HT-29 (cell line): ENCODE measurements around the gene PARP14. TPM values are rescaled to one million over a fixed set of nuclear protein-coding genes. Genes with fewer than 3 reads are reported as not detected.

Experiments used
- DNase-seq: peaks from one replicate; pipeline ENCODE4 v3.0.0-alpha.2; 2015; ENCODE audit warnings: low spot score
- total RNA-seq: library from RNA; depleted of rRNA; stranded (reverse); fragments of >200 nt; shearing (Covaris generic); gene quantifications from 2 replicates; pipeline ENCODE4 v1.2.3, GENCODE V29; 2014; rRNA removed

PARP14 gene
- total RNA-seq, 1 experiment from 2014 or later = 50.7 TPM

- DNase-seq = no peak
These were observed 90.0 kb downstream of the PARP14 start for GRCh38 chr3:122770521-122771202.

DNA sequence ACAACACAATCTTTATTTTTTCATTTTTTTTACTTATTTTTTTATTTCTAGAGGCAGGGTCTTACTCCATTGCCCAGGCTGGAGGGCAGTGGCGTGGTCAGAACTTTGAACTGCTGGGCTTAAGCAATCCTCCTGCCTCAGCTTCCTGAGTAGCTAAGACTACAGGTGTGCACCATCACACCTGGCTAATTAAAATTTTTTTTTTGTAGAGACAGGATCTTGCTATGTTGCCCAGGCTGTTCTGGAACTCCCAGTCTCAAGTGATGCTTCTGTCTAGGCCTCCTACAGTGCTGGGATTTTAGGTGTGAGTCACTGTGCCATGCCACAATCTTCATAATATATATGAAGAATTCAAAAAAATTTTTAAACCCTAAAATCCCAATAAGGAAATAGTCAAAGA is 92.2 kb downstream of the PARP14 start:
- no peak for DNase-seq

GRCh38 chr3:122773944-122774509 is 93.4 kb downstream of the PARP14 start:
- no peak for DNase-seq

- no peak for DNase-seq
These were observed 93.9 kb downstream of the PARP14 start for GRCh38 chr3:122774564-122774963.

DNA sequence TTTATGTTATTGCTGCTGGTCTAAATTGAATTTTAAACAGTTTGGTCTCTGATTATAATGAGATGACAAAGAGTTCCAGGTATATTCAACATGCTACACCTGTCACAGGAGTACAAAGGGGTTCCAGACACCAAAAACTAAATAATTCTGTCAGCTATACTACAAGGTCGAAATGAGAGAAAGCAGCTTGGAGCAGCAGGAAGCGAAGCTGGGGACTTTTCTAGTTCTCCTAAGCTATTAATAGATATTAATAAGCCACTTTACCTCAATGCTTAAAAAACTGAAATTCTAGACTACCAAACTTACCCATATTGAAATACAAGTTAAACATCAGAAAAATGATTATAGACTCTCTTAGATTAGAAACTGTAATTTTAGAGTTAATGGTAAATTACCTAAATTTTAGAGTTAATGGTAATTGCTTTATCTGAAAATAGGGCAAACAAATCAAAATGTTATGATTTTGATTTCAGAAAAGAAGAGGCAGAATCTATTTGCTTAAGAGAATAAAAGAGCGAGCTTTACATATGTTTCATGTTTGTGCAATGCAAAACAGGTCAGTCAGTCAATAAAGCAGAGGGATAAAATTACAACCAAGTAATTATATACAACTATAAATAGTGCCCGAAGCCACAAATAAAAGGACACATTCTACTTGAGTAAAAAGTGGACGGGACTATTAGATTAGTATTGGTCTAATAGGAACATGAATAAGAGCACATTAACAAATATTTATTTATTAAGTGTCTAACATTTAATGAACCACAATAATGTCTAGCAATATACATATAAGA is 96.2 kb downstream of the PARP14 start:
- no peak for DNase-seq

GRCh38 chr3:122777563-122777962 is 96.9 kb downstream of the PARP14 start:
- no peak for DNase-seq

Other genes with a start within 250 kb of the PARP14 start
- 26.4 and 26.9 TPM in 2 replicates for gene KPNA1, start 165.9 kb upstream of the PARP14 start, total RNA-seq
- gene PARP9, start 116.5 kb upstream of the PARP14 start, total RNA-seq = 14.6 and 19.9 TPM in 2 replicates
- gene DTX3L, start 116.5 kb upstream of the PARP14 start, total RNA-seq = 13.9 and 18.3 TPM in 2 replicates
- gene PARP15, start 103.2 kb upstream of the PARP14 start, total RNA-seq = not detected in 2 replicates
- 3.5 and 4.1 TPM in 2 replicates for gene HSPBAP1, start 113.0 kb downstream of the PARP14 start, total RNA-seq
- 9.9 and 13.8 TPM in 2 replicates for gene SLC49A4, start 114.2 kb downstream of the PARP14 start, total RNA-seq